GM23338 (cell line): ENCODE measurements around the gene CENPP. TPM values are rescaled to one million over a fixed set of nuclear protein-coding genes. Genes with fewer than 3 reads are reported as not detected.

ENCODE experiments used
- ATAC-seq: fragments of 200-7000 bp; cut with Tn5 transposase; 3 replicates; pipeline ENCODE4 v1.9.1; 2020
- DNase-seq: peaks from one replicate; pipeline ENCODE4 v3.0.0-alpha.2; 2015; ENCODE audit warnings: low spot score
- H2AFZ ChIP-seq: fragments of 200-600 bp; sonication (generic); 2 replicates; pipeline ENCODE4 v1.8.0; 2016; ENCODE audit warnings: antibody characterized with exemption, mild to moderate bottlenecking, moderate library complexity
- H3F3A ChIP-seq: fragments of 200-600 bp; sonication (generic); replicated peaks from 2 replicates; pipeline ENCODE4 v1.8.0; 2017; ENCODE audit warnings: antibody characterized with exemption, mixed run types, low read depth
- H3K27ac ChIP-seq: fragments of 200-600 bp; sonication (generic); 2 replicates; pipeline ENCODE4 v1.6.1; 2016; ENCODE audit warnings: low read depth
- H3K27me3 ChIP-seq: fragments of 200-600 bp; sonication (generic); 2 replicates; pipeline ENCODE4 v1.8.0; 2016; ENCODE audit warnings: mild to moderate bottlenecking, mixed run types, moderate library complexity; ENCODE audit not compliant: insufficient read depth
- H3K36me3 ChIP-seq: fragments of 200-600 bp; sonication (generic); 2 replicates; pipeline ENCODE4 v1.8.0; 2016; ENCODE audit warnings: mild to moderate bottlenecking; ENCODE audit not compliant: insufficient read depth
- H3K4me1 ChIP-seq: fragments of 200-600 bp; sonication (generic); 2 replicates; pipeline ENCODE4 v1.8.0; 2016; ENCODE audit warnings: mild to moderate bottlenecking, moderate library complexity; ENCODE audit not compliant: insufficient read depth
- H3K4me2 ChIP-seq: fragments of 200-600 bp; sonication (generic); 2 replicates; pipeline ENCODE4 v1.7.1; 2017; ENCODE audit warnings: mixed run types
- H3K4me3 ChIP-seq: fragments of 200-600 bp; sonication (generic); 2 replicates; pipeline ENCODE4 v1.6.1; 2016; ENCODE audit warnings: mixed run types
- H3K79me2 ChIP-seq: fragments of 200-600 bp; sonication (generic); replicated peaks from 2 replicates; pipeline ENCODE4 v1.8.0; 2017; ENCODE audit warnings: mild to moderate bottlenecking; ENCODE audit not compliant: insufficient read depth
- H3K9me2 ChIP-seq: fragments of 200-600 bp; sonication (generic); 2 replicates; pipeline ENCODE4 v1.8.0; 2017; ENCODE audit not compliant: insufficient read depth
- H4K20me1 ChIP-seq: fragments of 200-600 bp; sonication (generic); replicated peaks from 2 replicates; pipeline ENCODE4 v1.8.0; 2017; ENCODE audit warnings: mild to moderate bottlenecking; ENCODE audit not compliant: insufficient read depth
- H3K27ac Mint-ChIP-seq: 2 replicates; pipeline ENCODE4 v1.8.0; 2020; ENCODE audit warnings: inconsistent platforms, mild to moderate bottlenecking, moderate library complexity, mixed read lengths
- H3K27me3 Mint-ChIP-seq: 3 replicates; pipeline ENCODE4 v1.8.0; 2022; ENCODE audit warnings: low read depth, mild to moderate bottlenecking, moderate library complexity, mixed read lengths, inconsistent platforms; ENCODE audit not compliant: insufficient read depth, poor library complexity
- H3K36me3 Mint-ChIP-seq: 3 replicates; pipeline ENCODE4 v1.8.0; 2021; ENCODE audit warnings: low read depth, mild to moderate bottlenecking, inconsistent platforms, moderate library complexity, mixed read lengths
- H3K4me1 Mint-ChIP-seq: 3 replicates; pipeline ENCODE4 v1.8.0; 2020; ENCODE audit warnings: mild to moderate bottlenecking, inconsistent platforms, mixed read lengths
- H3K4me3 Mint-ChIP-seq: 3 replicates; pipeline ENCODE4 v1.8.0; 2021; ENCODE audit warnings: moderate library complexity, mild to moderate bottlenecking, inconsistent platforms, mixed read lengths
- H3K9me3 Mint-ChIP-seq: 3 replicates; pipeline ENCODE4 v1.8.0; 2020; ENCODE audit warnings: moderate library complexity, mild to moderate bottlenecking, inconsistent platforms, mixed read lengths
- CREB1 ChIP-seq: fragments of 250-450 bp; sonication (Bioruptor Pico); IDR thresholded peaks from 2 replicates; pipeline ENCODE4 v1.5.0; 2020; ENCODE audit warnings: low read depth, mild to moderate bottlenecking, moderate library complexity
- EZH2phosphoT487 ChIP-seq: fragments of 200-600 bp; sonication (generic); IDR thresholded peaks from one replicate; pipeline ENCODE4 v1.8.1; 2018; ENCODE audit warnings: antibody characterized with exemption; ENCODE audit not compliant: unreplicated experiment
- NANOG ChIP-seq: IDR thresholded peaks from 2 replicates; pipeline ENCODE4 v1.6.1; 2016; ENCODE audit warnings: antibody characterized with exemption, borderline replicate concordance
- POLR2AphosphoS5 ChIP-seq: IDR thresholded peaks from 2 replicates; pipeline ENCODE4 v1.6.1; 2016; ENCODE audit warnings: antibody characterized with exemption, low read depth
- STAT1 ChIP-seq: IDR thresholded peaks from one replicate; pipeline ENCODE4 v1.6.1; 2016; ENCODE audit warnings: antibody characterized with exemption; ENCODE audit not compliant: unreplicated experiment
- ZNF331 ChIP-seq: fragments of 250-450 bp; sonication (Bioruptor Pico); IDR thresholded peaks from 2 replicates; pipeline ENCODE4 v1.5.0; 2020; ENCODE audit warnings: low read depth, mild to moderate bottlenecking, moderate library complexity
- polyA plus RNA-seq: library from polyadenylated mRNA; unstranded; fragments of >200 nt; fragmentation: Nextera tagmentation; extraction: Ambion mirVana; gene quantifications from 2 replicates; pipeline ENCODE4 v1.2.1, GENCODE V29; 2016
- total RNA-seq: library from RNA; depleted of rRNA; stranded (reverse); fragments of >200 nt; shearing (Covaris generic); gene quantifications from 2 replicates; pipeline ENCODE4 v1.2.3, GENCODE V29; 2014
- TF ChIP-seq, protein P1 (sequence below), 2 experiments: fragments of 200-600 bp in 1 of 2; sonication (generic) in 1 of 2; conservative IDR thresholded peaks; 2 replicates each; pipeline versions ENCODE4 v1.5.1 to v1.6.1; 2016 to 2017; ENCODE audit warnings: antibody characterized with exemption in 2 of 2, low read depth in 2 of 2, mild to moderate bottlenecking in 2 of 2, moderate library complexity in 1 of 2
- TF ChIP-seq, protein P2 (sequence below): IDR thresholded peaks from 2 replicates; pipeline ENCODE4 v1.6.1; 2016; ENCODE audit warnings: antibody characterized with exemption

The CENPP gene
- total and polyA plus RNA-seq, 2 experiments from 2014 or later, result 11.0 to 12.6 TPM

DNA sequence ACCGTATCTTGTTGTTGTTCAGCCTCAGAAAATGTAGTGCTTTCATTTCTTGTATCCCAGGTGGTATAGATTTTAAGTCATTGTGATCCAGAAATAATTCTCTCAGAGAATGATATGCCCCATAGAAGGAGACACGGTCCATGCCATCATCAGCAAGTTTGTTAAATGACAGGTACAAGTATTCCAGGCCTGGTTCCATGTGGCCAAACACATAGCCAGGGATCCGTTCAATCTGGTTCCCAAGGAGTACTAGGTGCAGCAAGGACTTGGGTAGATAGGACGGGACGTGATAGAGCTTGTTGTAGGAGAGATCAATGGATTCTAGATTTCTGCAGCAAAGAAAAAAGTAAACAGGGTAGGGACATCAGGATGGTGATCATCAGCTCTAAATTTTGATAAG lies 175.0 kb downstream of the CENPP start:
- DNase-seq, result no peak
- H3K4me1 Mint-ChIP-seq, result peaks cover 20% of the 10 kb centered on the region
- Histone ChIP-seq H2AFZ (no peak overlapping the region), H3K79me2 (no peaks in the 10 kb centered on the region), H3K27ac (no peak overlapping the region), H3K9me2 (no peaks in the 10 kb centered on the region), H3K4me2 (no peak overlapping the region), H4K20me1 (no peaks in the 10 kb centered on the region), H3K27me3 (no peaks in the 10 kb centered on the region), H3F3A (no peaks in the 10 kb centered on the region), H3K4me1 (peaks cover 12% of the 10 kb centered on the region; the same call in 1 of the 2 replicates), H3K36me3 (no peaks in the 10 kb centered on the region), H3K4me3 (no peak overlapping the region)
- no peaks in the 10 kb centered on the region for H3K27me3 Mint-ChIP-seq
- ATAC-seq, result no peak
- H3K27ac Mint-ChIP-seq, result no peak overlapping the region
- H3K4me3 Mint-ChIP-seq, result no peak overlapping the region
- TF ChIP-seq ZNF331, result no peak
- H3K9me3 Mint-ChIP-seq, result no peaks in the 10 kb centered on the region; the same call in 2 of the 3 replicates
- no peaks in the 10 kb centered on the region for H3K36me3 Mint-ChIP-seq

DNA sequence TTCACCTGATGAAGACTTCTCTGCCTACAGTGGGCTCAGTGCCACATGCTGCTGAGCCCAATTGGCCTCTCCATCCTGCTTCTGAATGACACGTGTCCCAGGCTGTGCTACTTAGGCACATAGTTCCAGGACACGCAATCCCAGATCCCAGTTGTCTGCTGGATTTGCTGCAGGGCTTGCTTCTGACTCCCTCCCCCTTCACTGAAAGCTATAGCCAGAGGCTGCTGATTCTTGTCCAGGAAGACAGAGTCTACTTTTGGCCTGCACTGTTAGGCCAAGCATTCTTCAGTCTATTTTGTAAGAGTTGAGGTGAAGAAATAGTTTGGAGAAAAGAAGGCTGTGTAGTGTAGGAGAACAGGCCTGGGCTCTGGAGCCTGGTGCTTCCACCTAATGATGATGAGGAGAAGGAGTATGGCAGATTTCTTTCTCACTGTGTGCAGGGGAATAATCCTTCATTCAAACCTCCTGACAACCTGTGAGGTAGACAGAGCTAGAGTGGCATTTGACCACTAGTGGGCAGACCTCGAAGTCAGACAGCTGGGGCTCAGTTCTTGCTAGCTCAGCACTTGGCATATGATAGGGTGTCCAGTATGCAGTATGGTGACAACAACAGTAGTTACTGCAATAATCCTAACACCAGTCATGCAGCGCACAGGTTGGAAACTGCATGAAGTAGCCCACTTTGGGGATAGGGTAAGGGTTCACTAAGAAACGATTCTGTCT lies 176.1 kb downstream of the CENPP start:
- Mint-ChIP-seq H3K9me3 (no peaks in the 10 kb centered on the region; the same call in 2 of the 3 replicates), H3K27me3 (no peaks in the 10 kb centered on the region), H3K4me3 (no peak overlapping the region), H3K4me1 (peaks cover 24% of the 10 kb centered on the region), H3K36me3 (no peaks in the 10 kb centered on the region), H3K27ac (peak overlapping the region; percentile 33; the same call in 1 of the 2 replicates)
- peaks cover 12% of the 10 kb centered on the region; the same call in 1 of the 2 replicates for H3K4me1 ChIP-seq
- H3K4me2 ChIP-seq, result no peak overlapping the region
- no peaks in the 10 kb centered on the region for H3K9me2 ChIP-seq
- no peaks in the 10 kb centered on the region for H3K27me3 ChIP-seq
- ATAC-seq (peak; percentile 90), DNase-seq (peak; percentile 63)
- no peaks in the 10 kb centered on the region for H3K36me3 ChIP-seq
- H3K79me2 ChIP-seq, result no peaks in the 10 kb centered on the region
- no peaks in the 10 kb centered on the region for H4K20me1 ChIP-seq
- no peak overlapping the region for H2AFZ ChIP-seq
- H3K4me3 ChIP-seq, result no peak overlapping the region
- H3K27ac ChIP-seq, result no peak overlapping the region
- TF ChIP-seq, protein P1, sequence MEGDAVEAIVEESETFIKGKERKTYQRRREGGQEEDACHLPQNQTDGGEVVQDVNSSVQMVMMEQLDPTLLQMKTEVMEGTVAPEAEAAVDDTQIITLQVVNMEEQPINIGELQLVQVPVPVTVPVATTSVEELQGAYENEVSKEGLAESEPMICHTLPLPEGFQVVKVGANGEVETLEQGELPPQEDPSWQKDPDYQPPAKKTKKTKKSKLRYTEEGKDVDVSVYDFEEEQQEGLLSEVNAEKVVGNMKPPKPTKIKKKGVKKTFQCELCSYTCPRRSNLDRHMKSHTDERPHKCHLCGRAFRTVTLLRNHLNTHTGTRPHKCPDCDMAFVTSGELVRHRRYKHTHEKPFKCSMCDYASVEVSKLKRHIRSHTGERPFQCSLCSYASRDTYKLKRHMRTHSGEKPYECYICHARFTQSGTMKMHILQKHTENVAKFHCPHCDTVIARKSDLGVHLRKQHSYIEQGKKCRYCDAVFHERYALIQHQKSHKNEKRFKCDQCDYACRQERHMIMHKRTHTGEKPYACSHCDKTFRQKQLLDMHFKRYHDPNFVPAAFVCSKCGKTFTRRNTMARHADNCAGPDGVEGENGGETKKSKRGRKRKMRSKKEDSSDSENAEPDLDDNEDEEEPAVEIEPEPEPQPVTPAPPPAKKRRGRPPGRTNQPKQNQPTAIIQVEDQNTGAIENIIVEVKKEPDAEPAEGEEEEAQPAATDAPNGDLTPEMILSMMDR (conservative IDR thresholded peaks at IDR 0.05; ENCODE audit: low read depth in 2 of 2), result peak; percentile 59 to 81
- TF ChIP-seq POLR2AphosphoS5 (no peak), NANOG (no peak), STAT1 (no peak)
- H3F3A ChIP-seq, result no peaks in the 10 kb centered on the region

DNA sequence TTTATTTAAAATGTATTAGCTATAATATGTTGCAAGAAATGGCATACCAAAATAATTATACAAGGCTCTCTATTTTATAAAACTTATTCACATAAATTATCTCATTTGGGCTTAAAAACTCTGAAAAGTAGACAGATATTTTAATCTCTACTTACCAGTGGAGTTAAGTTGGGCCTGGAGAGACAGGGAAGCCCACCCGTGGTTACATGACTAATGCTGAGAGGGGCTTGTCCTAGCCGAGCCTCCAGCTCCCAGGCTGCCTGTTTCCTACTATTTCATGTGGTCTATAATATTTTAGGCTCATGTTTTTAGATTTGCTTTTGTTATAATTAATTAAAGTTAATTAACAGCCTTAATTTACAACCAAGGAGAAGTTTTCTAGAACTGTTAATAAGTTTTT lies 177.4 kb downstream of the CENPP start:
- Histone ChIP-seq H3K79me2 (no peaks in the 10 kb centered on the region), H3K4me1 (peaks cover 12% of the 10 kb centered on the region; the same call in 1 of the 2 replicates), H3K27ac (no peak overlapping the region), H2AFZ (no peak overlapping the region), H3K27me3 (no peaks in the 10 kb centered on the region), H3K36me3 (no peaks in the 10 kb centered on the region), H3K9me2 (no peaks in the 10 kb centered on the region), H3K4me3 (no peak overlapping the region), H3F3A (no peaks in the 10 kb centered on the region), H4K20me1 (no peaks in the 10 kb centered on the region), H3K4me2 (no peak overlapping the region)
- Mint-ChIP-seq H3K4me1 (peaks cover 33% of the 10 kb centered on the region), H3K4me3 (no peak overlapping the region), H3K27ac (no peak overlapping the region), H3K36me3 (no peaks in the 10 kb centered on the region), H3K27me3 (peaks cover 6% of the 10 kb centered on the region), H3K9me3 (no peaks in the 10 kb centered on the region)
- no peak for DNase-seq
- ATAC-seq, result peak; percentile 43
- TF ChIP-seq ZNF331 (no peak), CREB1 (no peak), EZH2phosphoT487 (no peak)
- TF ChIP-seq, protein P1 (conservative IDR thresholded peaks at IDR 0.05; ENCODE audit: low read depth in 2 of 2), result no peak
- TF ChIP-seq, protein P2, sequence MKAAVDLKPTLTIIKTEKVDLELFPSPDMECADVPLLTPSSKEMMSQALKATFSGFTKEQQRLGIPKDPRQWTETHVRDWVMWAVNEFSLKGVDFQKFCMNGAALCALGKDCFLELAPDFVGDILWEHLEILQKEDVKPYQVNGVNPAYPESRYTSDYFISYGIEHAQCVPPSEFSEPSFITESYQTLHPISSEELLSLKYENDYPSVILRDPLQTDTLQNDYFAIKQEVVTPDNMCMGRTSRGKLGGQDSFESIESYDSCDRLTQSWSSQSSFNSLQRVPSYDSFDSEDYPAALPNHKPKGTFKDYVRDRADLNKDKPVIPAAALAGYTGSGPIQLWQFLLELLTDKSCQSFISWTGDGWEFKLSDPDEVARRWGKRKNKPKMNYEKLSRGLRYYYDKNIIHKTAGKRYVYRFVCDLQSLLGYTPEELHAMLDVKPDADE, result no peak
